ENCODE results near the gene KLF15. TPM values are rescaled to one million over a fixed set of nuclear protein-coding genes. Genes with fewer than 3 reads are reported as not detected.

Gene KLF15
- total RNA-seq, 4 donors from 2014 or later: 20.6 to 49.2 (median 27.5) TPM

GRCh38 chr3:126361211-126361610 is 4.0 kb upstream of the KLF15 start:
- H3K4me3 ChIP-seq (replicated peaks in 1 of 3): no peak overlapping the region
- no peaks in the 10 kb centered on the region for H3K36me3 ChIP-seq
- peaks cover 4 to 12% of the 10 kb centered on the region in 2 donors for H3K4me1 ChIP-seq
- no peaks in the 10 kb centered on the region for H3K27me3 ChIP-seq
- TF ChIP-seq CTCF (IDR thresholded peaks at IDR 0.05) (no peak), POLR2A (IDR thresholded peaks at IDR 0.05) (no peak)
- no peak for DNase-seq
- WGBS, 2 donors: 77 to 81% methylated on average over 9 of the region's 9 CpGs
- H3K9me3 ChIP-seq: no peaks in the 10 kb centered on the region
- no peak overlapping the region for H3K27ac ChIP-seq
- intact Hi-C loops (cut with DNase I): no loop called here

GRCh38 chr3:126360714-126361060 is 3.5 kb upstream of the KLF15 start:
- no peaks in the 10 kb centered on the region for H3K36me3 ChIP-seq
- no peaks in the 10 kb centered on the region for H3K9me3 ChIP-seq
- H3K27me3 ChIP-seq: no peaks in the 10 kb centered on the region
- TF ChIP-seq CTCF (IDR thresholded peaks at IDR 0.05) (no peak), POLR2A (IDR thresholded peaks at IDR 0.05) (no peak)
- H3K27ac ChIP-seq: no peak overlapping the region
- H3K4me1 ChIP-seq: peaks cover 4 to 13% of the 10 kb centered on the region in 2 donors
- whole genome bisulfite sequencing, 2 donors: 71 to 73% methylated on average over 2 of the region's 3 CpGs
- H3K4me3 ChIP-seq (replicated peaks in 1 of 3): no peak overlapping the region
- intact Hi-C loops (cut with DNase I): no loop called here
- DNase-seq: no peak

- Histone ChIP-seq H3K36me3 (no peaks in the 10 kb centered on the region), H3K9me3 (no peaks in the 10 kb centered on the region), H3K4me1 (peaks cover 9 to 18% of the 10 kb centered on the region in 2 donors), H3K4me3 (replicated peaks in 1 of 3) (no peak overlapping the region), H3K27ac (no peak overlapping the region), H3K27me3 (no peaks in the 10 kb centered on the region)
- WGBS, 2 donors: 80 to 96% methylated on average over 1 to 3 of the region's 3 CpGs
- no peak for TF ChIP-seq CTCF (IDR thresholded peaks at IDR 0.05)
- no peak for TF ChIP-seq POLR2A (IDR thresholded peaks at IDR 0.05)
- intact Hi-C loops (cut with DNase I): no loop called here
- DNase-seq: no peak
Measured at GRCh38 chr3:126360046-126360713, 3.0 kb upstream of the KLF15 start.

- Histone ChIP-seq H3K27ac (no peak overlapping the region), H3K4me1 (peaks cover 11 to 24% of the 10 kb centered on the region in 2 donors), H3K27me3 (no peaks in the 10 kb centered on the region), H3K4me3 (replicated peaks in 1 of 3) (no peak overlapping the region), H3K36me3 (no peaks in the 10 kb centered on the region), H3K9me3 (no peaks in the 10 kb centered on the region)
- TF ChIP-seq CTCF (IDR thresholded peaks at IDR 0.05): no peak
- TF ChIP-seq POLR2A (IDR thresholded peaks at IDR 0.05): no peak
- WGBS, 2 donors: 79 to 84% methylated on average over 3 of the region's 3 CpGs
- intact Hi-C loops (cut with DNase I): loop anchor here (5.0 kb wide), 1 partner anchor 91 kb away; no protein-coding TSS in a partner anchor
- DNase-seq: no peak
Measured at GRCh38 chr3:126358816-126359181, 1.6 kb upstream of the KLF15 start.

GRCh38 chr3:126358038-126358815 is 1.0 kb upstream of the KLF15 start:
- Histone ChIP-seq H3K36me3 (no peaks in the 10 kb centered on the region), H3K4me1 (peaks cover 11 to 24% of the 10 kb centered on the region in 2 donors), H3K27me3 (no peaks in the 10 kb centered on the region), H3K4me3 (replicated peaks in 1 of 3) (peak overlapping the region in 1 of 3 donors; percentile 47), H3K9me3 (no peaks in the 10 kb centered on the region), H3K27ac (peak overlapping the region in 1 of 3 donors; percentile 3)
- 9 to 42% methylated on average over 2 to 10 of the region's 11 CpGs for WGBS, 2 donors
- TF ChIP-seq POLR2A (IDR thresholded peaks at IDR 0.05) (no peak), CTCF (IDR thresholded peaks at IDR 0.05) (no peak)
- peak in 1 of 2 donors; percentile 0 for DNase-seq
- intact Hi-C loops (cut with DNase I): loop anchor here (5.0 kb wide), 1 partner anchor 91 kb away; no protein-coding TSS in a partner anchor

Measured in thyroid gland (tissue), 4 donors.